ENCODE results near the gene C18orf63. TPM values are rescaled to one million over a fixed set of nuclear protein-coding genes. Genes with fewer than 3 reads are reported as not detected.

The C18orf63 gene
- total RNA-seq, 1 donor from 2014 or later: not detected

- no peak overlapping the region for H3K4me3 Mint-ChIP-seq
- H3K4me1 Mint-ChIP-seq: peaks cover 24% of the 10 kb centered on the region
- peaks cover 5% of the 10 kb centered on the region for H3K36me3 Mint-ChIP-seq (ENCODE audit: low read depth)
- ATAC-seq (ENCODE audit: low read depth): no peak
- no peak overlapping the region for H3K27ac Mint-ChIP-seq
- peaks cover 4% of the 10 kb centered on the region for H3K9me3 Mint-ChIP-seq
- ChIA-PET POLR2A (no interaction called here), CTCF (no interaction called here)
- intact Hi-C loops (cut with micrococcal nuclease): no loop called here
- H3K27me3 Mint-ChIP-seq: no peaks in the 10 kb centered on the region
- TF ChIP-seq CTCF (IDR thresholded peaks at IDR 0.05): no peak
- no peak for DNase-seq
These were observed 21.1 kb upstream of the C18orf63 start for GRCh38 chr18:74294526-74294925.

GRCh38 chr18:74299162-74299561 is 16.5 kb upstream of the C18orf63 start:
- CTCF ChIA-PET: no interaction called here
- POLR2A ChIA-PET: no interaction called here
- Mint-ChIP-seq H3K36me3 (ENCODE audit: low read depth) (no peaks in the 10 kb centered on the region), H3K4me1 (no peaks in the 10 kb centered on the region), H3K4me3 (no peak overlapping the region), H3K9me3 (no peaks in the 10 kb centered on the region), H3K27ac (no peak overlapping the region), H3K27me3 (peaks cover 3% of the 10 kb centered on the region)
- intact Hi-C loops (cut with micrococcal nuclease): no loop called here
- ATAC-seq (ENCODE audit: low read depth) (no peak), DNase-seq (no peak)
- no peak for TF ChIP-seq CTCF (IDR thresholded peaks at IDR 0.05)

GRCh38 chr18:74299746-74300145 is 15.9 kb upstream of the C18orf63 start:
- no peak for TF ChIP-seq CTCF (IDR thresholded peaks at IDR 0.05)
- intact Hi-C loops (cut with micrococcal nuclease): no loop called here
- no peak overlapping the region for H3K4me3 Mint-ChIP-seq
- no peak for ATAC-seq (ENCODE audit: low read depth)
- DNase-seq: no peak
- no peak overlapping the region for H3K27ac Mint-ChIP-seq
- no peaks in the 10 kb centered on the region for H3K9me3 Mint-ChIP-seq
- ChIA-PET CTCF (no interaction called here), POLR2A (no interaction called here)
- peaks cover 3% of the 10 kb centered on the region for H3K27me3 Mint-ChIP-seq
- no peaks in the 10 kb centered on the region for H3K36me3 Mint-ChIP-seq (ENCODE audit: low read depth)
- H3K4me1 Mint-ChIP-seq: no peaks in the 10 kb centered on the region

GRCh38 chr18:74303306-74303705 is 12.3 kb upstream of the C18orf63 start:
- no peak for DNase-seq
- ChIA-PET CTCF (no interaction called here), POLR2A (no interaction called here)
- TF ChIP-seq CTCF (IDR thresholded peaks at IDR 0.05): no peak
- Mint-ChIP-seq H3K9me3 (no peaks in the 10 kb centered on the region), H3K36me3 (ENCODE audit: low read depth) (no peaks in the 10 kb centered on the region), H3K27ac (no peak overlapping the region), H3K4me3 (no peak overlapping the region), H3K27me3 (peaks cover 15% of the 10 kb centered on the region), H3K4me1 (no peaks in the 10 kb centered on the region)
- intact Hi-C loops (cut with micrococcal nuclease): no loop called here
- no peak for ATAC-seq (ENCODE audit: low read depth)

GRCh38 chr18:74303936-74304335 is 11.7 kb upstream of the C18orf63 start:
- intact Hi-C loops (cut with micrococcal nuclease): loop anchor here (2.0 kb wide), 1 partner anchor 15 kb away; no protein-coding TSS in a partner anchor
- H3K4me3 Mint-ChIP-seq: no peak overlapping the region
- no peaks in the 10 kb centered on the region for H3K36me3 Mint-ChIP-seq (ENCODE audit: low read depth)
- H3K27me3 Mint-ChIP-seq: peaks cover 15% of the 10 kb centered on the region
- ChIA-PET CTCF (no interaction called here), POLR2A (no interaction called here)
- TF ChIP-seq CTCF (IDR thresholded peaks at IDR 0.05): no peak
- ATAC-seq (ENCODE audit: low read depth) (no peak), DNase-seq (no peak)
- H3K4me1 Mint-ChIP-seq: no peaks in the 10 kb centered on the region
- H3K27ac Mint-ChIP-seq: no peak overlapping the region
- no peaks in the 10 kb centered on the region for H3K9me3 Mint-ChIP-seq

Measured in activated B cell treated with CpG ODN at 0.5 μM for 24 hours (primary cell).